ENCODE results near the gene SEMA6A. TPM values are rescaled to one million over a fixed set of nuclear protein-coding genes. Genes with fewer than 3 reads are reported as not detected.

SEMA6A gene
- total RNA-seq, 4 donors from 2014 or later = 12.6 to 41.6 (median 15.7) TPM

- TF ChIP-seq CTCF (IDR thresholded peaks at IDR 0.05; ENCODE audit: low read depth) = no peak
These were observed 88.0 kb downstream of the SEMA6A start for GRCh38 chr5:116486588-116486987.

GRCh38 chr5:116484645-116485044 lies 90.0 kb downstream of the SEMA6A start:
- no peak for TF ChIP-seq CTCF (IDR thresholded peaks at IDR 0.05; ENCODE audit: low read depth)

GRCh38 chr5:116482394-116482793 lies 92.2 kb downstream of the SEMA6A start:
- no peak for TF ChIP-seq CTCF (IDR thresholded peaks at IDR 0.05; ENCODE audit: low read depth)

GRCh38 chr5:116480894-116481510 lies 93.6 kb downstream of the SEMA6A start:
- no peak for TF ChIP-seq CTCF (IDR thresholded peaks at IDR 0.05; ENCODE audit: low read depth)

- TF ChIP-seq CTCF (IDR thresholded peaks at IDR 0.05; ENCODE audit: low read depth) = no peak
These were observed 94.6 kb downstream of the SEMA6A start for GRCh38 chr5:116479776-116480675.

GRCh38 chr5:116478491-116478890 lies 96.1 kb downstream of the SEMA6A start:
- no peak for TF ChIP-seq CTCF (IDR thresholded peaks at IDR 0.05; ENCODE audit: low read depth)

- no peak for TF ChIP-seq CTCF (IDR thresholded peaks at IDR 0.05; ENCODE audit: low read depth)
These were observed 97.6 kb downstream of the SEMA6A start for GRCh38 chr5:116476897-116477537.

Measured in subcutaneous adipose tissue (tissue), 4 donors.